ENCODE results near the gene EREG. TPM values are rescaled to one million over a fixed set of nuclear protein-coding genes. Genes with fewer than 3 reads are reported as not detected.

EREG gene
- polyA plus RNA-seq, 1 donor (not counting 4 experiments of a cell fraction or from before 2014, with no cell fraction given): 38.7 TPM

GRCh38 chr4:74323663-74324062 lies 41.3 kb upstream of the EREG start:
- dilution Hi-C loops (cut with MboI; ENCODE audit: extremely low pct_ligation_motif_present, low sequenced_read_pairs): no loop called here
- TF ChIP-seq CTCF (optimal IDR thresholded peaks at IDR 0.05 in 1 of 3, IDR thresholded peaks at IDR 0.05 in 1 of 3, conservative IDR thresholded peaks at IDR 0.05 in 1 of 3; ENCODE audit: extremely low read depth in 1 of 3, insufficient read depth in 2 of 3, low read length in 3 of 3): no peak
- Histone ChIP-seq H4K20me1 (ENCODE audit: control insufficient read depth, extremely low read depth, insufficient read depth, low read length) (no peaks in the 10 kb centered on the region), H3K4me3 (ENCODE audit: control insufficient read depth in 2 of 3, extremely low read depth in 1 of 3, insufficient read depth in 2 of 3, low read depth in 1 of 3, low read length in 3 of 3) (no peak overlapping the region), H3K79me2 (ENCODE audit: control insufficient read depth, insufficient read depth, low read length) (no peaks in the 10 kb centered on the region), H3K36me3 (ENCODE audit: control insufficient read depth in 2 of 2, extremely low read depth in 1 of 2, insufficient read depth in 2 of 2, low read length in 2 of 2) (peaks cover 0 to 1% of the 10 kb centered on the region in 2 experiments), H3K27me3 (ENCODE audit: control insufficient read depth, extremely low read depth, insufficient read depth, low read length) (no peaks in the 10 kb centered on the region), H3K27ac (ENCODE audit: control insufficient read depth, insufficient read depth, low read length) (no peak overlapping the region), H3K4me1 (ENCODE audit: control insufficient read depth, extremely low read depth, insufficient read depth, low read length) (peaks cover 41% of the 10 kb centered on the region), H3K4me2 (ENCODE audit: control insufficient read depth, extremely low read depth, insufficient read depth, low read depth, low read length) (no peak overlapping the region), H3K9me3 (ENCODE audit: control insufficient read depth, low read depth, low read length) (no peaks in the 10 kb centered on the region), H2AFZ (ENCODE audit: control insufficient read depth, low read length) (no peak overlapping the region), H3K9me1 (ENCODE audit: control insufficient read depth, extremely low read depth, insufficient read depth, low read length) (no peaks in the 10 kb centered on the region), H3K9ac (ENCODE audit: control insufficient read depth, extremely low read depth, insufficient read depth, low read length) (no peak overlapping the region)
- FAIRE-seq: no peak
- no peak for DNase-seq (ENCODE audit: low read depth, low spot score)

- DNase-seq (ENCODE audit: low read depth, low spot score) (no peak), FAIRE-seq (no peak)
- Histone ChIP-seq H3K4me3 (ENCODE audit: control insufficient read depth in 2 of 3, extremely low read depth in 1 of 3, insufficient read depth in 2 of 3, low read depth in 1 of 3, low read length in 3 of 3) (no peak overlapping the region), H3K4me2 (ENCODE audit: control insufficient read depth, extremely low read depth, insufficient read depth, low read depth, low read length) (no peak overlapping the region), H3K27ac (ENCODE audit: control insufficient read depth, insufficient read depth, low read length) (no peak overlapping the region), H3K4me1 (ENCODE audit: control insufficient read depth, extremely low read depth, insufficient read depth, low read length) (peaks cover 46% of the 10 kb centered on the region), H4K20me1 (ENCODE audit: control insufficient read depth, extremely low read depth, insufficient read depth, low read length) (no peaks in the 10 kb centered on the region), H3K79me2 (ENCODE audit: control insufficient read depth, insufficient read depth, low read length) (no peaks in the 10 kb centered on the region), H3K9ac (ENCODE audit: control insufficient read depth, extremely low read depth, insufficient read depth, low read length) (no peak overlapping the region), H3K27me3 (ENCODE audit: control insufficient read depth, extremely low read depth, insufficient read depth, low read length) (no peaks in the 10 kb centered on the region), H2AFZ (ENCODE audit: control insufficient read depth, low read length) (no peak overlapping the region), H3K9me3 (ENCODE audit: control insufficient read depth, low read depth, low read length) (no peaks in the 10 kb centered on the region), H3K9me1 (ENCODE audit: control insufficient read depth, extremely low read depth, insufficient read depth, low read length) (no peaks in the 10 kb centered on the region), H3K36me3 (ENCODE audit: control insufficient read depth in 2 of 2, extremely low read depth in 1 of 2, insufficient read depth in 2 of 2, low read length in 2 of 2) (peaks cover 0 to 1% of the 10 kb centered on the region in 2 experiments)
- dilution Hi-C loops (cut with MboI; ENCODE audit: extremely low pct_ligation_motif_present, low sequenced_read_pairs): no loop called here
- TF ChIP-seq CTCF (optimal IDR thresholded peaks at IDR 0.05 in 1 of 3, IDR thresholded peaks at IDR 0.05 in 1 of 3, conservative IDR thresholded peaks at IDR 0.05 in 1 of 3; ENCODE audit: extremely low read depth in 1 of 3, insufficient read depth in 2 of 3, low read length in 3 of 3): no peak
- TF ChIP-seq EZH2 (IDR thresholded peaks at IDR 0.05; ENCODE audit: low read length): no peak
These were observed 40.7 kb upstream of the EREG start for GRCh38 chr4:74324262-74324661.

Data from keratinocyte (primary cell).